Suprapubic skin (tissue), 4 donors: ENCODE results near the gene TMEM131L. TPM values are rescaled to one million over a fixed set of nuclear protein-coding genes. Genes with fewer than 3 reads are reported as not detected.

Experiments used
- DNase-seq, 2 donors: peaks; one replicate each; pipeline ENCODE4 v3.0.0-alpha.2; 2019; ENCODE audit warnings: low spot score in 2 of 2
- H3K27ac ChIP-seq: fragments of 200-600 bp; sonication (generic); one replicate; pipeline ENCODE4 v1.5.1; 2019
- H3K27me3 ChIP-seq: fragments of 200-600 bp; sonication (generic); one replicate; pipeline ENCODE4 v1.5.1; 2019
- H3K36me3 ChIP-seq: fragments of 200-600 bp; sonication (generic); one replicate; pipeline ENCODE4 v1.5.1; 2019
- H3K4me1 ChIP-seq: fragments of 200-600 bp; sonication (generic); one replicate; pipeline ENCODE4 v1.5.1; 2019
- H3K4me3 ChIP-seq: fragments of 200-600 bp; sonication (generic); one replicate; pipeline ENCODE4 v1.5.1; 2019; ENCODE audit warnings: mild to moderate bottlenecking
- H3K9me3 ChIP-seq: fragments of 200-600 bp; sonication (generic); one replicate; pipeline ENCODE4 v1.5.1; 2019
- EP300 ChIP-seq: sonication (generic); formaldehyde crosslinking; IDR thresholded peaks from one replicate; pipeline ENCODE4 v1.6.1; 2017; ENCODE audit warnings: antibody characterized with exemption
- POLR2A ChIP-seq, 2 donors: fragments of 450-650 bp; IDR thresholded peaks; one replicate each; pipeline ENCODE4 v1.6.1; 2017; ENCODE audit warnings: antibody characterized with exemption in 2 of 2, mild to moderate bottlenecking in 2 of 2, moderate library complexity in 2 of 2
- POLR2AphosphoS5 ChIP-seq, 3 donors: sonication (generic); formaldehyde crosslinking; IDR thresholded peaks; one replicate each; pipeline ENCODE4 v1.6.1; 2017; ENCODE audit warnings: antibody characterized with exemption in 3 of 3
- WGBS: methylation state at CpG from one replicate; pipeline ENCODE4 v1.1.5; 2018; 5-methylcytosine and 5-hydroxymethylcytosine counted together
- total RNA-seq, 4 donors: library from RNA; depleted of rRNA; stranded (reverse); fragments of >200 nt; gene quantifications; one replicate each; pipeline ENCODE4 v1.1.0, GENCODE V29; 2016
- TF ChIP-seq, protein P1 (sequence below), 2 donors: fragments of 200-600 bp in 1 of 2; fragments of 450-650 bp in 1 of 2; sonication (generic) in 1 of 2; IDR thresholded peaks; one replicate each; pipeline ENCODE4 v1.5.1; 2016 to 2019; ENCODE audit warnings: antibody characterized with exemption in 2 of 2, mild to moderate bottlenecking in 1 of 2, moderate library complexity in 1 of 2

The TMEM131L gene
- total RNA-seq, 4 donors from 2014 or later: 13.5 to 25.0 (median 17.2) TPM

DNA sequence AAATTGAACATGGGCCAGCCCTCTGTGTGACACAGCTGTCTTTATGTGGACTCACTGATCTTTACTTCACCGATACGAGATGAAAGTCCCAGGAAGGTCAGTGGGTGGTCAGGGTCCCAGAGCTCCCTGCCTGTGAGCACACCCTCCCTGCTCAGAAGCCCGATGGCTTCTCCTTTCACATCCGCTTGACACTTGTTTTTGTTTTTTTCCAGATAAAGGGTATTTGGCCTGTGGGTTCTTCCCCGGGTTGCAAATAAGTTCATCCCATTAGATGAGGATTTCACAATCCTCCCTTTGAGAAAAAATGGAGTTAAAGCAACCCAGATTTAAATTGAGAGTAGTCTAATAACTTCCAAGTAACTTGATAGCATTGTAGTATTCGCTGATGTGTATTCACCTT is 169.7 kb downstream of the TMEM131L start:
- Histone ChIP-seq H3K36me3 (peaks cover 40% of the 10 kb centered on the region), H3K9me3 (no peaks in the 10 kb centered on the region), H3K4me3 (no peak overlapping the region), H3K4me1 (no peaks in the 10 kb centered on the region), H3K27me3 (no peaks in the 10 kb centered on the region), H3K27ac (no peak overlapping the region)
- DNase-seq: no peak
- WGBS: 76% methylated on average over 6 of the region's 6 CpGs
- TF ChIP-seq EP300: no peak
- TF ChIP-seq, protein P1, sequence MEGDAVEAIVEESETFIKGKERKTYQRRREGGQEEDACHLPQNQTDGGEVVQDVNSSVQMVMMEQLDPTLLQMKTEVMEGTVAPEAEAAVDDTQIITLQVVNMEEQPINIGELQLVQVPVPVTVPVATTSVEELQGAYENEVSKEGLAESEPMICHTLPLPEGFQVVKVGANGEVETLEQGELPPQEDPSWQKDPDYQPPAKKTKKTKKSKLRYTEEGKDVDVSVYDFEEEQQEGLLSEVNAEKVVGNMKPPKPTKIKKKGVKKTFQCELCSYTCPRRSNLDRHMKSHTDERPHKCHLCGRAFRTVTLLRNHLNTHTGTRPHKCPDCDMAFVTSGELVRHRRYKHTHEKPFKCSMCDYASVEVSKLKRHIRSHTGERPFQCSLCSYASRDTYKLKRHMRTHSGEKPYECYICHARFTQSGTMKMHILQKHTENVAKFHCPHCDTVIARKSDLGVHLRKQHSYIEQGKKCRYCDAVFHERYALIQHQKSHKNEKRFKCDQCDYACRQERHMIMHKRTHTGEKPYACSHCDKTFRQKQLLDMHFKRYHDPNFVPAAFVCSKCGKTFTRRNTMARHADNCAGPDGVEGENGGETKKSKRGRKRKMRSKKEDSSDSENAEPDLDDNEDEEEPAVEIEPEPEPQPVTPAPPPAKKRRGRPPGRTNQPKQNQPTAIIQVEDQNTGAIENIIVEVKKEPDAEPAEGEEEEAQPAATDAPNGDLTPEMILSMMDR (IDR thresholded peaks at IDR 0.05): no peak
- TF ChIP-seq POLR2AphosphoS5 (IDR thresholded peaks at IDR 0.05): no peak
- TF ChIP-seq POLR2A (IDR thresholded peaks at IDR 0.05): no peak

DNA sequence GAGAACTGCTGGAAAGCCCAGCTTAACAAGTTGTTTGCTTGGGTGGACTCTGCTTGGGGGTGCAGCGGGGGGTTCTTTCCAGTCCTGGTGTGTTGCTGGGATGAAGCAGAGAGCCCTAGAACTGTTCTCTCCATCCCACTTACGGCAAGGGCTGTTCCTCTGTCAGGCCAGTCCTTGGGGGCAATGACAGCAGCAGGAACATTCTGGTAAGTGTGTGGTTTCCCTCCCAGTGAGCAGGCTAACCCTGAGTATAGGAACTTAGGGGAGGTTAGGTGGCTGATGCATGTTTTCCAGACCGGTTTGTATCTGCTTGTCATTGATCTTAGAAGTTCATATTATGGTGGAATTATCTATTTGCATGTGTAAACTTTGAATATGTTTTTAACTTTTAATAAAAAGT is 171.0 kb downstream of the TMEM131L start:
- no peaks in the 10 kb centered on the region for H3K9me3 ChIP-seq
- TF ChIP-seq POLR2AphosphoS5 (IDR thresholded peaks at IDR 0.05) (no peak), EP300 (no peak), POLR2A (IDR thresholded peaks at IDR 0.05) (no peak)
- TF ChIP-seq, protein P1 (IDR thresholded peaks at IDR 0.05): no peak

DNA sequence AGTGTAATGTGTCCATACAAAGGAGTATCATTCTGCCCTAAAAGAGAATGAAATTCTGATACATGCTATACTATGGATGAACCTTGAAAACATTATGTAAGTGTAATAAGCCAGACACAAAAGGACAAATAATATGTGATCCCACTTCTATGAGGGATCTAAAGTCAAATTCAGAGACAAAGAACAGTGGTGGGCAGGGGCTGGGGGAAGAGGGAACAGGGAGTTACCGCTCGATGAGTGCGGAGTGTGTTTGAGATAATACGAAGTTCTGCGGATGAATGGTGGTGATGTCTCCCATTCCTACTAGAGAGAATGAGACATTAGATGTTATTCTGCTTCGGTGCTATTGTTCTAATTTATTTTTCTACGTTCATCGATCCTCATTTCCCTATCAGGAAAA is 171.9 kb downstream of the TMEM131L start:
- Histone ChIP-seq H3K36me3 (peaks cover 20% of the 10 kb centered on the region), H3K9me3 (no peaks in the 10 kb centered on the region), H3K27ac (no peak overlapping the region), H3K27me3 (no peaks in the 10 kb centered on the region), H3K4me1 (no peaks in the 10 kb centered on the region), H3K4me3 (no peak overlapping the region)
- no peak for DNase-seq
- TF ChIP-seq, protein P1 (IDR thresholded peaks at IDR 0.05): no peak
- TF ChIP-seq EP300 (no peak), POLR2AphosphoS5 (IDR thresholded peaks at IDR 0.05) (no peak)
- 95% methylated on average over 8 of the region's 8 CpGs for whole genome bisulfite sequencing

More for the DNA sequence above, 171.0 kb downstream of the TMEM131L start:
- no peak for DNase-seq
- no peak overlapping the region for H3K4me3 ChIP-seq
- H3K4me1 ChIP-seq: no peaks in the 10 kb centered on the region
- peaks cover 26% of the 10 kb centered on the region for H3K36me3 ChIP-seq
- 100% methylated on average over 2 of the region's 3 CpGs for WGBS
- H3K27me3 ChIP-seq: no peaks in the 10 kb centered on the region
- H3K27ac ChIP-seq: no peak overlapping the region

DNA sequence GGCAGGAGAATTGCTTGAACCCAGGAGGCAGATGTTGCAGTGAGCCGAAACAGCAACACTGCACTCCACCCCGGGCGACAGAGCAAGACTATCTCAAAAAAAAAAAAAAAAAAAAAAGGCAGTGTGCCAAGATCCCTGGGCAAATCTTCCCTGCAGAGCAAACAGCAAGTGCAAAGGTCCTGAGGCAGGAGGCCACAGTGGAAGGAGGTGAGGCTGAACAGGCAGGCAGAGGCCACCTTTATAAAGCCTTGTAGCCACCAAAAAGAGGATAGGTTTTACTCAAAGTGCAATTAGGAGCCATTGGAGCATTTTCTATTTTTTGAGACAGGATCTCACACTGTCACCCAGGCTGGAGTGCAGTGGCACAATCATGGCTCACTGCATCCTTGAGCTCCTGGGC is 172.8 kb downstream of the TMEM131L start:
- Histone ChIP-seq H3K4me3 (no peak overlapping the region), H3K27ac (no peak overlapping the region), H3K27me3 (no peaks in the 10 kb centered on the region), H3K4me1 (no peaks in the 10 kb centered on the region), H3K36me3 (peaks cover 16% of the 10 kb centered on the region), H3K9me3 (no peaks in the 10 kb centered on the region)
- 92% methylated on average over 3 of the region's 3 CpGs for WGBS
- TF ChIP-seq POLR2AphosphoS5 (IDR thresholded peaks at IDR 0.05) (no peak), EP300 (no peak), POLR2A (IDR thresholded peaks at IDR 0.05) (no peak)
- TF ChIP-seq, protein P1 (IDR thresholded peaks at IDR 0.05): no peak
- no peak for DNase-seq

DNA sequence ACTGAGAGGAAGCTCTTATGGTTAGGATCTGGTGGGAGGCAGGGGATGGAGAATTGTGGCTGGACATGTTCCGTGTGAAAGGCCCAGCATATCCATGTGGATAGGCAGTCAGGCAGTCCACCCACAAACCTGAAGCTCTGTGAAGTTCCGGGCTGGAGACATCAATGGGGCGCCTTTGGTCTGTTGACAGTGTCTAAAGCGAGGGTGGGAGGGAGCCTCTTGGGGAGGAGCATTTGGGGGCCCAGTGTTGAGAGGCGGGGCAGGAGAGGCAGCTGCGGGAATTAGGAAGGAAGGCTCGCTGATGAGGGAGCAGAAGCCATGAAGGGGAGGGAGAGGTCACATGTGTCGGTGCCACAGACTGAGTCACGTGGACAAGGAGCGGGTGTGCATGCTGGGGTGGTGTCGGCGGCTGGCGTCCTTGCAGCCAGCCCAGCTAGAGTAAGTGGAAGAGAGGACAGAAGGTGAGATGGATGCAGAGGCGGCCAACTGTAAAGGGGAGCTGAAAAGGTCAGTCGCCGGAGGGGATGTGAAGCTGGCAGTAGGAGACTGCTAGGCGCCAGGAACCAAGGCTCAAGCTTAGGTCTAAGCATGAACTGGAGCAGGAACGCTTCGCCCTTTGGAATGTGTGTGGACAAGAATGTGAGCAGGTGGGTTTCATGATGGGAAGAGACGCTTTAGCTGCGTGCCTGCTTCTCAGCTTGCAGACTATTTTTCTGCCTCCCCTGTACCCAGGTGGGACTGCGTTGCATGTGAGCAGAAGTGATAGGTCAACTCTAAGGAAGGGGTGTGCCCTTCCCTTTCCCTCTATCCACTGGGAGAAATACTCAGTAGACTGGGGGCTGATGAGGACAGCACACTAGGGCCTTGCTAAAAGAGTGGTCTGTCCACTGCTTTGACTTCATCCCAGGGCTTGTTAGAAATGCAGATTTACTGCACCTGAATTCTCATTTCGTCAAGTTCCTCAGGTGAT is 174.0 kb downstream of the TMEM131L start:
- no peak for TF ChIP-seq POLR2AphosphoS5 (IDR thresholded peaks at IDR 0.05)
- TF ChIP-seq POLR2A (IDR thresholded peaks at IDR 0.05): no peak
- TF ChIP-seq, protein P1 (IDR thresholded peaks at IDR 0.05): no peak
- TF ChIP-seq EP300: no peak
- H3K4me1 ChIP-seq: no peaks in the 10 kb centered on the region

More for the DNA sequence above, 174.0 kb downstream of the TMEM131L start:
- Histone ChIP-seq H3K36me3 (peaks cover 9% of the 10 kb centered on the region), H3K27me3 (no peaks in the 10 kb centered on the region), H3K9me3 (peaks cover under 1% of the 10 kb centered on the region), H3K4me3 (no peak overlapping the region), H3K27ac (no peak overlapping the region)
- WGBS: 86% methylated on average over 23 of the region's 23 CpGs
- DNase-seq: no peak
